GDM1 (cell line): ENCODE measurements around the gene PDZD2.

ENCODE experiments used
- DNase-seq: peaks from one replicate; lab custom pipeline; 2025; lab: John Stamatoyannopoulos, UW

PDZD2 gene

GRCh38 chr5:32145378-32145777 is 506.4 kb downstream of the PDZD2 start:
- no peak for DNase-seq

- DNase-seq = no peak
Measured at GRCh38 chr5:32147236-32147635, 508.3 kb downstream of the PDZD2 start.

DNA sequence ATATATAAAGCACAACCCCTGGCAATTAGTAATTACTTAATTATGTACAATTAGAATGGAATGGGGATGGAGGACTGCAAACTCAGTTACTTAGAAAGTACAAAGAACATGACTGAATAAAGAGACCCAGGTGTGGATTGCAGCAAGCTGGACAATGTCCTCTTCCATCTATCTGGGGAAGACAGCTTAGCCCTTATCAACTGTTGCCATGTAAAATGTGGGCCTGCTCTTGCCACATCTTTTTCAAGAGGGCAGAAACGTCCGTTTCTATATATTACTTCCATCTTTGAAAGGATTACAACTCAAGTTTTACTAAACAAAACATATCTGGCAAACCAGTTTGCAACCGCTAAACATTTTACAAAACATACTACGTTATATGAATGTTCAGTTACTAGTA is 509.0 kb downstream of the PDZD2 start:
- DNase-seq = no peak

- DNase-seq = no peak
Measured at GRCh38 chr5:32150366-32150765, 511.4 kb downstream of the PDZD2 start.

- no peak for DNase-seq
Measured at GRCh38 chr5:32151198-32151597, 512.3 kb downstream of the PDZD2 start.

DNA sequence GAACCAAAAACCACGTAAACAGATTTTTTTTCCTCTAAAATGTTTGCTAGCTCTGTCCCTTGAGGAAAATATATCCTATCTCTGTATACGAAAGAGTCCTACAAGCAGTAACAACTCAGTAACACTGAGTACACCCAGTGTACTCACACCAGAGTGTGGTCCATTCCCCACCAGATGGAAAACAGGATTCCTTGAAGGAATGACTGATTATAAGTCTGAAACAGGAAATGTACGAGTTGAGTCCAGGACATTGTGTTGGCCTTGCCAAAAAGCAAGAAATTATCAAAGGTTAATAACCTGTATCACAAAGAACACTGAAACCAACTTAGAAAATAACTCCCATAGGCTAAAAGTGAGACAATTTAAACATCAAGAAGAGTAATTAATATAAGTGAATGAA is 514.8 kb downstream of the PDZD2 start:
- no peak for DNase-seq

- DNase-seq = no peak
Measured at GRCh38 chr5:32155211-32155610, 516.3 kb downstream of the PDZD2 start.

DNA sequence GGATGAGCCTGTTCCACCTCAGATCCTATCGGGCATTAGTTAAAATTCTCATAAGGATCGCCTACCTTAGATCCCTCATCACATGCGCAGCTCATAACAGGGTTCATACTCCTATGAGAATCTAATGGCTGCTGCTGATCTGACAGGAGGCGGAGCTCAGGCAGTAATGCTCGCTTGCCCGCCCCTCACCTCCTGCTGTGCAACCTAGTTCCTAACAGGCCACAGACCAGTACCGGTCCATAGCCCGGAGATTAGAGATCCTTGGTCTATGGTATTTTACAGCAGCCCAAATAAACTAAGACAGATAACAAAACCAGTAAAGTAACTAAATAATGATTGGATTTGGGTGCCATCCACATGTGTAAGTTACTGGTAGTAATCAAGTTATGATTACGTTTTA is 517.7 kb downstream of the PDZD2 start:
- no peak for DNase-seq

DNA sequence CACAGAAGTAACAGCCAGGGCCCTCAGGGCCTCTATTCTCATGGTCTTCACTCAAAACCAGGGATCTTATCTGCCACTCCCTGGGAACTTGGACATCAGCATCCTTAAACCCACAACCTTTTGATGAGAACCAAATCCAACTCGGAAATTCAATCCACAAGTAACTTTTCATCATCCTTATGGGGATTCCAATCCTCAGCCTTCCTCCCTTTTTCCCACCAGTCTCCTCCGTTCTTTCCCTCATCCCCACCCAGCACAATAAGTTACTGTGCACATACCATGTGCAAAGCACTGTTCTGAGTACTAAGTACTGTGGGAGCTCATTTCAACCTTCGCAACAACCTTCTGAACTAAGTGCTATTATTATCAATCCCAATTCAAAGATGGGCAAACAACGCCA is 518.1 kb downstream of the PDZD2 start:
- DNase-seq = no peak

GRCh38 chr5:32158679-32158975 is 519.7 kb downstream of the PDZD2 start:
- no peak for DNase-seq

DNA sequence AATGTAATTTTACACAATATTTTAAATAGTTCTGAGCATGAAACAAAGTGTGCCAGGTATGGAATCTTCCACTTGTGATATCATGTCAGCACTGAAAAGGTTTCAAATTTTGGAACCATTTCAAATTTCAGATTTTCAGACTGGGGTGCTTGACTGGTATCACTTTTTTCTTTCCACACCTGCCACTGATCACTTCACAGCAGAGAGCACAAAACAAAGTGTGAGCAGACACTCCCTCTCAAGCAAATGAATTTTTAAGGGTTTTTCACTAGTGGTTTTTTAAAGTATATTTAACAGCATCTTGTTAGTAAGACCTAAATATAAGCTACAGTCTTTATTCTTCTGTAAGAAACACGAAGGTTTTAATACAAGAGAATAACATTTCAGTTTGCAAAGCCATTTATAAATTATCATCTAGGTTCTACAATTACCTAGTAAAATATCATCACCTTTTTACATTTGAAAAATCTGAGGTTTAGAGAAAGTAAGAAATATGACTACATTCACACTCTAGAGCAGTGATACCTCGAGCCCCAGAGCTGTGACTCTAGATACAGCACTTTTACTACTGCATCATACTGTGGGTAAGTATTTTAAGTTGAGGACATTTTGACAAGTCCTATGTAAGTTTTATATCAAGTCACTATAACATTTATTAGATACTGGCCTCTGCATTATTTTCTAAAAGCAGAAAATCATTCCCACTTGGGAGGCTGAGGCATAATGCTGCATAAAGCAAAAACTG is 520.6 kb downstream of the PDZD2 start:
- DNase-seq = no peak

DNA sequence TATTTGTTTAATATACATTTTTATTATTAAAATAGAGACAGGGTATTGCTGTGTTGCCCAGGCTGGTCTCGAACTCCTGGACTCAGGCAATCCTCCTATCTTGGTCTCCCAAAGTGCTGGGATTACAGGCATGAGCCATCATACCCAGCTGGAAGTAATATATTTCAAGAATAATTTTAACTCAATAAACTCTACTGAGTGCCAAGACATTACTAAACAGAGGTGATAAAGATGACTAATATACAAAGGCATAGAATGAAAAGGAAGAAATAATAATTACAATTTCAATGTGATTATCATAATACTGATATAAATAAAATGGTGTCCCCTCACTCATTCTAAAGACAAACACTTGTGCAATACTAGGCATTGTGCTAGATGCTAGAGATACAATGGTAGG is 521.3 kb downstream of the PDZD2 start:
- no peak for DNase-seq
